Tibial artery (tissue), 4 donors: ENCODE results near the gene GAK.

Source experiments
- DNase-seq, 2 donors: peaks; one replicate each; pipeline ENCODE4 v3.0.0-alpha.2; 2019
- H3K27ac ChIP-seq, 2 donors: fragments of 200-600 bp; sonication (generic) in 1 of 2; 1 replicate in 1 of 2; 2 replicates in 1 of 2; pipeline ENCODE4 v1.5.1; 2018 to 2019; ENCODE audit warnings: mild to moderate bottlenecking in 1 of 2
- H3K27me3 ChIP-seq, 2 donors: fragments of 200-600 bp; sonication (generic) in 1 of 2; one replicate each; pipeline versions ENCODE4 v1.5.1 to v1.6.0; 2016 to 2019
- H3K36me3 ChIP-seq, 3 donors: fragments of 200-600 bp; sonication (generic) in 2 of 3; one replicate each; pipeline ENCODE4 v1.5.1; 2016 to 2019; ENCODE audit warnings: mild to moderate bottlenecking in 2 of 3
- H3K4me1 ChIP-seq, 4 donors: fragments of 200-600 bp; sonication (generic) in 2 of 4; 1 replicate in 3 of 4; 2 replicates in 1 of 4; pipeline ENCODE4 v1.5.1; 2016 to 2019
- H3K4me3 ChIP-seq, 2 donors: fragments of 200-600 bp; sonication (generic) in 1 of 2; 1 replicate in 1 of 2; 2 replicates in 1 of 2; pipeline ENCODE4 v1.5.1; 2018 to 2019; ENCODE audit warnings: mild to moderate bottlenecking in 2 of 2
- H3K9me3 ChIP-seq, 3 donors: fragments of 200-600 bp; sonication (generic) in 1 of 3; one replicate each; pipeline ENCODE4 v1.5.1; 2016 to 2019
- intact Hi-C: fragments of 100-400 bp; cut with DNase I; formaldehyde crosslinking; loops from one replicate; pipeline ENCODE4 v1.15.0; 2023; ENCODE audit warnings: low total_unique reads
- TF ChIP-seq, protein P1 (sequence below), 2 experiments: fragments of 200-600 bp in 1 of 2; fragments of 450-650 bp in 1 of 2; IDR thresholded peaks; one replicate each; pipeline ENCODE4 v1.5.1; 2017 to 2019; ENCODE audit warnings: antibody characterized with exemption in 2 of 2, mild to moderate bottlenecking in 1 of 2, moderate library complexity in 1 of 2

GAK gene

DNA sequence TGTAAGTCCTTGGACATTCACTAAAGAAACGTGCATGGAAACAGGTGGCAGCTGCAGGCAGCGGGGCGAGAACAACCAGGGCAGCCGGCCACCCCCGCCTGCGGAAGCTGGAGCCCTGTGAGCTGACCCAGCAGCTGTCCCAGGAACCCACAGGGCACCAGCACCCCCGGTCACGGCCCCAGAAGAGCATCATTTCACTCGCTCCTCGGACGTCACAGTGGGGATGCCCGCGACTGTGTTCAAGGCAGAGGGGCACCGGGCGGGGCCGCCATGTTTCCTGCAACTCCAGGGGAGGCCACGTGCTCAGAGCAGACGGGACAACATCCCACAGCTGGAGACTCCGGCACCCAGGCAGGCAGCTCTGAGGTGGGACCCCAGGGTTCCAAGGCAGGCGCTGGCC is 61.2 kb downstream of the GAK start:
- Histone ChIP-seq H3K36me3 (peaks cover 43 to 100% (median 82%) of the 10 kb centered on the region in 3 donors), H3K4me3 (no peak overlapping the region), H3K9me3 (no peaks in the 10 kb centered on the region), H3K4me1 (no peaks in the 10 kb centered on the region), H3K27me3 (no peaks in the 10 kb centered on the region), H3K27ac (no peak overlapping the region)
- intact Hi-C loops: no loop called here
- TF ChIP-seq, protein P1, sequence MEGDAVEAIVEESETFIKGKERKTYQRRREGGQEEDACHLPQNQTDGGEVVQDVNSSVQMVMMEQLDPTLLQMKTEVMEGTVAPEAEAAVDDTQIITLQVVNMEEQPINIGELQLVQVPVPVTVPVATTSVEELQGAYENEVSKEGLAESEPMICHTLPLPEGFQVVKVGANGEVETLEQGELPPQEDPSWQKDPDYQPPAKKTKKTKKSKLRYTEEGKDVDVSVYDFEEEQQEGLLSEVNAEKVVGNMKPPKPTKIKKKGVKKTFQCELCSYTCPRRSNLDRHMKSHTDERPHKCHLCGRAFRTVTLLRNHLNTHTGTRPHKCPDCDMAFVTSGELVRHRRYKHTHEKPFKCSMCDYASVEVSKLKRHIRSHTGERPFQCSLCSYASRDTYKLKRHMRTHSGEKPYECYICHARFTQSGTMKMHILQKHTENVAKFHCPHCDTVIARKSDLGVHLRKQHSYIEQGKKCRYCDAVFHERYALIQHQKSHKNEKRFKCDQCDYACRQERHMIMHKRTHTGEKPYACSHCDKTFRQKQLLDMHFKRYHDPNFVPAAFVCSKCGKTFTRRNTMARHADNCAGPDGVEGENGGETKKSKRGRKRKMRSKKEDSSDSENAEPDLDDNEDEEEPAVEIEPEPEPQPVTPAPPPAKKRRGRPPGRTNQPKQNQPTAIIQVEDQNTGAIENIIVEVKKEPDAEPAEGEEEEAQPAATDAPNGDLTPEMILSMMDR (IDR thresholded peaks at IDR 0.05): no peak
- DNase-seq: no peak

DNA sequence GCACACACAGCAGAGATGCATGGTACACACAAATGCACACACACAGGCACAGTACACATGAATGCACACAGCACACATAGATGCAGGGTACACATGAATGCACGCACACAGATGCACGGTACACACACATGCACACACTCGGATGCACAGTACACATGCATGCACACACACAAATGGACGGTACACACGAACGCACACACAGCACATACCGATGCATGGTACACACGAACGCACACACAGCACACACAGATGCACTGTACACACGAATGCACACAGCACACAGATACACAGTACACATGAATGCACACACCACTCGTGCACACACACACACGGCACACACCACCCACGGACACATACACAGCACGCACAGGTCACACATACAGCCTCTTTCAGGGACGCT is 62.3 kb downstream of the GAK start:
- H3K9me3 ChIP-seq: no peaks in the 10 kb centered on the region
- peaks cover 48 to 100% (median 85%) of the 10 kb centered on the region in 3 donors for H3K36me3 ChIP-seq
- intact Hi-C loops: no loop called here
- H3K4me1 ChIP-seq: no peaks in the 10 kb centered on the region
- DNase-seq: no peak
- H3K4me3 ChIP-seq: no peak overlapping the region
- no peak overlapping the region for H3K27ac ChIP-seq
- TF ChIP-seq, protein P1 (IDR thresholded peaks at IDR 0.05): no peak
- H3K27me3 ChIP-seq: no peaks in the 10 kb centered on the region

DNA sequence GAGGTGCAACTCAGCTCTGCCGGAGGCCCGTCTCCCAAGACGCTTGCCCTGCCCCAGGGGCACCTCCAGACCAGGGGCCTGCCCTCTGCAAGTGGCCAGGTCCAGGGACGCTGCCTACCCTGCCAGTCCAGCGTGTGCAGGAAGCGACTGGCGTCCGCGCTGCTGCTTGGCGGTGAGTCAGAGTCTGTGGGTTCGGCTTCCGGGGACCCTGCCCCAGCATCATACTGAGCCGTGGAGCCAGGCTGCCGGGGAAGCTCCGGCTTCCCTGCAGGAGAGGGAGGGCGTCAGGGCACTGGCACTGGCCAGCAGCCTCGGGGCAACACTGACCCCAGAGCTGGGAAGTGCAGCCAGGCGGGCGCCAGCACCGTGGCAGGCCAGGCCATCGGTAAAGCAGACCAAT is 63.7 kb downstream of the GAK start:
- no peaks in the 10 kb centered on the region for H3K9me3 ChIP-seq
- intact Hi-C loops: no loop called here
- no peaks in the 10 kb centered on the region for H3K4me1 ChIP-seq
- H3K4me3 ChIP-seq: no peak overlapping the region
- DNase-seq: no peak
- H3K36me3 ChIP-seq: peaks cover 61 to 100% (median 86%) of the 10 kb centered on the region in 3 donors
- TF ChIP-seq, protein P1 (IDR thresholded peaks at IDR 0.05): no peak
- H3K27me3 ChIP-seq: no peaks in the 10 kb centered on the region
- H3K27ac ChIP-seq: no peak overlapping the region

GRCh38 chr4:867526-868250 is 64.4 kb downstream of the GAK start:
- DNase-seq: no peak
- no peak overlapping the region for H3K4me3 ChIP-seq
- H3K27me3 ChIP-seq: no peaks in the 10 kb centered on the region
- H3K36me3 ChIP-seq: peaks cover 68 to 100% (median 88%) of the 10 kb centered on the region in 3 donors
- intact Hi-C loops: no loop called here
- H3K4me1 ChIP-seq: no peaks in the 10 kb centered on the region
- TF ChIP-seq, protein P1 (IDR thresholded peaks at IDR 0.05): no peak
- H3K27ac ChIP-seq: no peak overlapping the region
- H3K9me3 ChIP-seq: no peaks in the 10 kb centered on the region

DNA sequence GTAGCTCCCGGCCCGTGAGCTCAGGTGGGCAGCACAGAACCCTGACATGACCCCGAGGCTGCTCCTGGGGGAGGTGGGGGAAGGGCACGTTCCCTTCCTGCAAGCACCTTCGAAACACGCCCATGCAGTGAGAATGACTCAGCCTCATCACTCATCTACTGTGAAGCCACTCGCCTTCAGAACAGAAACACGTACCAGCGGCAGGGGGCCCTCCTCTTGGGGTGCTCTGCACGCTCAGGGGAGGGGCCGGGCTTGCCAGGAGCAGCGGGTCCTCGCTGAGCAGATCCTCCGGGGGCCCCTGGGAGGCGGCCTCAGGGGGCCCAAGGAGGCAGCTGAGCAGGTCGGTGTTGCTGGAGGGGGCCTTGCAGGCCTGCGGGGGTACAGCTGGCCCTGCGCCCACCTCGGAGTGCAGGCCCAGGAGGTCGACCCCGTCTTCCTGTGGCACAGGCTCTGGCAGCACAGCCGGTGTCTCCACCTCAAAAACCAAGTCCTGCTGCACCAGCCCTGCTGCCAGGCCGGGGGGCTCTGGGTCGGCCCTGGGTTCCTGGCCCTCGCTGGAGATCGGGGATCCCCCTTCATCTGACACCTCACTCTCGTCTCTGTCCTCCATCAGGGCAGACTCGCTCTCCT is 65.2 kb downstream of the GAK start:
- Histone ChIP-seq H3K27ac (no peak overlapping the region), H3K9me3 (no peaks in the 10 kb centered on the region), H3K4me1 (no peaks in the 10 kb centered on the region), H3K4me3 (no peak overlapping the region), H3K27me3 (no peaks in the 10 kb centered on the region), H3K36me3 (peaks cover 77 to 100% (median 88%) of the 10 kb centered on the region in 3 donors)
- TF ChIP-seq, protein P1 (IDR thresholded peaks at IDR 0.05): no peak
- intact Hi-C loops: no loop called here
- DNase-seq: no peak
